HepG2 (cell line): Measurements from ENCODE around the gene CCR5AS.

Source experiments
- ATAC-seq: fragments of 200-7000 bp; cut with Tn5 transposase; 3 replicates; pipeline ENCODE4 v1.9.1; 2020; ENCODE audit warnings: mild to moderate bottlenecking, moderate library complexity
- BruUV-seq: library from RNA; stranded (reverse); fragments of 400-500 nt; replicated peaks from 2 replicates; lab custom pipeline; 2021; lab: Mats Ljungman, UMichigan
- CTCF ChIA-PET: fragments of 300-600 bp; formaldehyde crosslinking; extraction: SDS; loops from one replicate; lab custom pipeline; 2021; ENCODE audit warnings: low total read pairs, inconsistent platforms, low intra/inter-chr PET ratio; lab: Yijun Ruan, JAX
- POLR2A ChIA-PET: fragments of 350-600 bp; sonication (Branson Sonifier 250); formaldehyde crosslinking; loops from one replicate; lab custom pipeline; 2020; ENCODE audit warnings: antibody characterized with exemption, inconsistent platforms; lab: Yijun Ruan, JAX
- DNase-seq: peaks from one replicate; pipeline ENCODE4 v3.0.0-alpha.2; 2015; ENCODE audit warnings: low spot score
- FAIRE-seq: peaks from 3 replicates; lab custom pipeline; 2011; peaks lifted over from hg19 to GRCh38; lab: Jason Lieb, UNC
- H2AFZ ChIP-seq: one replicate; pipeline ENCODE4 v1.6.1; 2011; ENCODE audit warnings: low read length, inconsistent platforms
- H3K27ac ChIP-seq: fragments of 300-600 bp; 3 replicates; pipeline ENCODE4 v1.8.0; 2011; ENCODE audit warnings: mixed run types, mild to moderate bottlenecking, mixed read lengths, low read length, inconsistent platforms; ENCODE audit not compliant: insufficient read depth; ENCODE audit errors: extremely low read length
- H3K27me3 ChIP-seq, 2 experiments: fragments of 200-600 bp in 1 of 2; 2 replicates in 1 of 2; 3 replicates in 1 of 2; pipeline versions ENCODE4 v1.6.0 to v1.8.0; 2011; ENCODE audit warnings: low read length in 2 of 2, mild to moderate bottlenecking in 2 of 2, moderate library complexity in 2 of 2, inconsistent platforms in 1 of 2; ENCODE audit not compliant: insufficient read depth in 2 of 2, control insufficient read depth in 1 of 2
- H3K36me3 ChIP-seq, 2 experiments: fragments of 200-600 bp in 1 of 2; replicated peaks in 1 of 2; 2 replicates in 1 of 2; 3 replicates in 1 of 2; pipeline versions ENCODE4 v1.5.1 to v1.8.0; 2011; ENCODE audit warnings: low read length in 2 of 2, inconsistent platforms in 1 of 2; ENCODE audit not compliant: insufficient read depth in 2 of 2, control insufficient read depth in 1 of 2
- H3K4me1 ChIP-seq: 2 replicates; pipeline ENCODE4 v1.5.1; 2012; ENCODE audit warnings: low read length, inconsistent platforms; ENCODE audit not compliant: insufficient read depth
- H3K4me2 ChIP-seq: 2 replicates; pipeline ENCODE4 v1.6.0; 2011; ENCODE audit warnings: low read depth, low read length, inconsistent platforms
- H3K4me3 ChIP-seq, 3 experiments: fragments of 200-600 bp in 1 of 3; sonication (generic), shearing (Covaris generic) in 1 of 3; replicated peaks in 1 of 3; 2 replicates each; pipeline ENCODE4 v1.5.1; 2011 to 2016; ENCODE audit warnings: low read length in 3 of 3, inconsistent platforms in 2 of 3, low read depth in 2 of 3, mild to moderate bottlenecking in 2 of 3, control low read depth in 1 of 3, mixed read lengths in 1 of 3; ENCODE audit not compliant: insufficient read depth in 1 of 3
- H3K79me2 ChIP-seq: one replicate; pipeline ENCODE4 v1.6.1; 2011; ENCODE audit warnings: low read length, inconsistent platforms; ENCODE audit not compliant: insufficient read depth
- H3K9ac ChIP-seq: 2 replicates; pipeline ENCODE4 v1.6.0; 2011; ENCODE audit warnings: mild to moderate bottlenecking, low read depth, low read length, inconsistent platforms; ENCODE audit not compliant: insufficient read depth
- H3K9me3 ChIP-seq: 2 replicates; pipeline ENCODE4 v1.5.1; 2012; ENCODE audit warnings: mild to moderate bottlenecking, low read length
- H4K20me1 ChIP-seq: 2 replicates; pipeline ENCODE4 v1.6.0; 2011; ENCODE audit warnings: inconsistent platforms, mild to moderate bottlenecking, low read length, moderate library complexity; ENCODE audit not compliant: insufficient read depth
- CCAR2 ChIP-seq: fragments of 200-400 bp; formaldehyde crosslinking; optimal IDR thresholded peaks from 2 replicates; pipeline ENCODE3; 2018; ENCODE audit warnings: low read depth, mild to moderate bottlenecking, low read length, moderate library complexity
- CHD4 ChIP-seq: fragments of 200-600 bp; sonication (generic); IDR thresholded peaks from 2 replicates; pipeline ENCODE4 v1.7.0; 2017; ENCODE audit warnings: mild to moderate bottlenecking, low read length, borderline replicate concordance
- FOXC1 ChIP-seq: sonication (generic); formaldehyde crosslinking; IDR thresholded peaks from 2 replicates; pipeline ENCODE4 v1.8.0; 2022; ENCODE audit warnings: mild to moderate bottlenecking, missing genetic modification reagents, borderline replicate concordance
- GPBP1L1 ChIP-seq: sonication (generic); formaldehyde crosslinking; IDR thresholded peaks from 2 replicates; pipeline ENCODE4 v1.5.0; 2020; ENCODE audit warnings: mild to moderate bottlenecking, missing genetic modification reagents
- KDM1A ChIP-seq: IDR thresholded peaks from 2 replicates; pipeline ENCODE4 v1.6.1; 2016; ENCODE audit warnings: missing compliant biosample characterization
- NFKBIZ ChIP-seq: IDR thresholded peaks from 2 replicates; pipeline ENCODE4 v1.6.1; 2018; ENCODE audit warnings: missing genetic modification reagents, missing compliant biosample characterization
- SMARCC2 ChIP-seq: fragments of 450-650 bp; IDR thresholded peaks from 2 replicates; pipeline ENCODE4 v1.6.1; 2017; ENCODE audit warnings: antibody characterized with exemption, mild to moderate bottlenecking
- ZBTB14 ChIP-seq: sonication (generic); formaldehyde crosslinking; IDR thresholded peaks from 2 replicates; pipeline ENCODE4 v1.4.0; 2020; ENCODE audit warnings: missing genetic modification reagents
- ZBTB3 ChIP-seq: sonication (generic); formaldehyde crosslinking; IDR thresholded peaks from 2 replicates; pipeline ENCODE4 v1.4.0; 2020; ENCODE audit warnings: low read depth, mild to moderate bottlenecking, moderate library complexity, missing genetic modification reagents, borderline replicate concordance
- ZKSCAN1 ChIP-seq: fragments of 150-350 bp; IDR thresholded peaks from 2 replicates; pipeline ENCODE4 v1.6.1; 2014; ENCODE audit warnings: low read length
- ZNF589 ChIP-seq: sonication (generic); formaldehyde crosslinking; conservative IDR thresholded peaks from 2 replicates; pipeline ENCODE4 v1.8.0; 2022; ENCODE audit warnings: mild to moderate bottlenecking, moderate library complexity, missing genetic modification reagents
- ZNF850 ChIP-seq: sonication (generic); formaldehyde crosslinking; conservative IDR thresholded peaks from 2 replicates; pipeline ENCODE4 v1.9.0; 2021; ENCODE audit warnings: mild to moderate bottlenecking, missing genetic modification reagents
- ZSCAN30 ChIP-seq: sonication (generic); formaldehyde crosslinking; IDR thresholded peaks from 2 replicates; pipeline ENCODE4 v1.5.0; 2020; ENCODE audit warnings: mild to moderate bottlenecking, missing genetic modification reagents
- WGBS: methylation state at CpG from one replicate; pipeline ENCODE4 v1.1.6; 2017; ENCODE audit warnings: low lambda C conversion rate; 5-methylcytosine and 5-hydroxymethylcytosine counted together
- in situ Hi-C: cut with HindIII; loops from 2 replicates; pipeline ENCODE4 v1.10.0; 2017; ENCODE audit warnings: low pct_unique_long_range_greater_than_20kb; ENCODE audit not compliant: extremely low pct_ligation_motif_present
- intact Hi-C: fragments of 100-400 bp; cut with micrococcal nuclease; formaldehyde crosslinking; loops from one replicate; pipeline ENCODE4 v1.10.0; 2022; ENCODE audit not compliant: unreplicated experiment
- TF ChIP-seq, protein P1 (sequence below): sonication (generic); formaldehyde crosslinking; IDR thresholded peaks from 2 replicates; pipeline ENCODE4 v1.5.0; 2020; ENCODE audit warnings: missing genetic modification reagents
- TF ChIP-seq, protein P2 (sequence below): sonication (generic); formaldehyde crosslinking; IDR thresholded peaks from 2 replicates; pipeline ENCODE4 v1.5.0; 2020; ENCODE audit warnings: mild to moderate bottlenecking, missing genetic modification reagents, borderline replicate concordance
- TF ChIP-seq, protein P3 (sequence below): sonication (generic); formaldehyde crosslinking; conservative IDR thresholded peaks from 2 replicates; pipeline ENCODE4 v1.5.0; 2020; ENCODE audit warnings: missing genetic modification reagents

CCR5AS gene

DNA sequence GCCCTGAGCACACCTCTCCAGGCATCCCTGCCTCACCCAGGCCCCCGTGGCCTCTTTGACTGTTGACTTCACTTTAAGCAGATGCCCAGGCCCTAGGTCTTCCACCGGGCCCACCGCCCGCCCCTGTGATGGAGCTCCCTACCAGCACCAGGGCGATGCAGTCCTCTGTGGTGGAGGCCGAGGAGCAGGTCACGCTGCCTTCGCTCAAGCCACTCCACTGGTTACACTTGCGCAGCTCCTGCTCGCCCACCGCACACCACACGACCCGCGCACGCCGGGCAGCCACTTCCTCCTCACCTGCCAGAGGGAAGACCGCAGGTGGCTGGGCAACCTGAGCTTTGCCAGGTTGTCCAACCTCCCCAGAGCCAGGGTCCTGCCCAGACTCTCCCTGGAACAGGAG, 41.9 kb upstream of the CCR5AS start:
- Histone ChIP-seq H3K4me1 (no peaks in the 10 kb centered on the region), H3K27me3 (0 out of 5 replicates have a peak, but pooled peaks cover 0 to 1% of the 10 kb centered on the region in 2 experiments), H3K79me2 (no peaks in the 10 kb centered on the region), H4K20me1 (no peaks in the 10 kb centered on the region), H3K27ac (no peak overlapping the region), H3K9me3 (no peaks in the 10 kb centered on the region), H3K4me2 (no peak overlapping the region), H2AFZ (no peak overlapping the region), H3K9ac (no peak overlapping the region), H3K4me3 (no peak overlapping the region), H3K36me3 (no peaks in the 10 kb centered on the region)
- WGBS: 50% methylated on average over 12 of the region's 17 CpGs
- ATAC-seq: no peak
- intact Hi-C loops: no loop called here
- CTCF ChIA-PET: no interaction called here
- FAIRE-seq: no peak
- POLR2A ChIA-PET: no interaction called here
- no peak for DNase-seq
- BruUV-seq: no TSS peak
- in situ Hi-C loops: no loop called here
- TF ChIP-seq SMARCC2 (no peak), FOXC1 (CRISPR knock-in tag) (no peak), ZNF589 (CRISPR knock-in tag) (no peak), ZNF850 (CRISPR knock-in tag) (no peak), GPBP1L1 (CRISPR knock-in tag) (no peak), ZSCAN30 (CRISPR knock-in tag) (no peak), NFKBIZ (no peak), CCAR2 (no peak), KDM1A (no peak), ZBTB14 (no peak), ZKSCAN1 (no peak), CHD4 (no peak), ZBTB3 (CRISPR knock-in tag) (no peak)
- TF ChIP-seq, protein P1, sequence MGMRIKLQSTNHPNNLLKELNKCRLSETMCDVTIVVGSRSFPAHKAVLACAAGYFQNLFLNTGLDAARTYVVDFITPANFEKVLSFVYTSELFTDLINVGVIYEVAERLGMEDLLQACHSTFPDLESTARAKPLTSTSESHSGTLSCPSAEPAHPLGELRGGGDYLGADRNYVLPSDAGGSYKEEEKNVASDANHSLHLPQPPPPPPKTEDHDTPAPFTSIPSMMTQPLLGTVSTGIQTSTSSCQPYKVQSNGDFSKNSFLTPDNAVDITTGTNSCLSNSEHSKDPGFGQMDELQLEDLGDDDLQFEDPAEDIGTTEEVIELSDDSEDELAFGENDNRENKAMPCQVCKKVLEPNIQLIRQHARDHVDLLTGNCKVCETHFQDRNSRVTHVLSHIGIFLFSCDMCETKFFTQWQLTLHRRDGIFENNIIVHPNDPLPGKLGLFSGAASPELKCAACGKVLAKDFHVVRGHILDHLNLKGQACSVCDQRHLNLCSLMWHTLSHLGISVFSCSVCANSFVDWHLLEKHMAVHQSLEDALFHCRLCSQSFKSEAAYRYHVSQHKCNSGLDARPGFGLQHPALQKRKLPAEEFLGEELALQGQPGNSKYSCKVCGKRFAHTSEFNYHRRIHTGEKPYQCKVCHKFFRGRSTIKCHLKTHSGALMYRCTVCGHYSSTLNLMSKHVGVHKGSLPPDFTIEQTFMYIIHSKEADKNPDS (CRISPR knock-in tag): no peak
- TF ChIP-seq, protein P2, sequence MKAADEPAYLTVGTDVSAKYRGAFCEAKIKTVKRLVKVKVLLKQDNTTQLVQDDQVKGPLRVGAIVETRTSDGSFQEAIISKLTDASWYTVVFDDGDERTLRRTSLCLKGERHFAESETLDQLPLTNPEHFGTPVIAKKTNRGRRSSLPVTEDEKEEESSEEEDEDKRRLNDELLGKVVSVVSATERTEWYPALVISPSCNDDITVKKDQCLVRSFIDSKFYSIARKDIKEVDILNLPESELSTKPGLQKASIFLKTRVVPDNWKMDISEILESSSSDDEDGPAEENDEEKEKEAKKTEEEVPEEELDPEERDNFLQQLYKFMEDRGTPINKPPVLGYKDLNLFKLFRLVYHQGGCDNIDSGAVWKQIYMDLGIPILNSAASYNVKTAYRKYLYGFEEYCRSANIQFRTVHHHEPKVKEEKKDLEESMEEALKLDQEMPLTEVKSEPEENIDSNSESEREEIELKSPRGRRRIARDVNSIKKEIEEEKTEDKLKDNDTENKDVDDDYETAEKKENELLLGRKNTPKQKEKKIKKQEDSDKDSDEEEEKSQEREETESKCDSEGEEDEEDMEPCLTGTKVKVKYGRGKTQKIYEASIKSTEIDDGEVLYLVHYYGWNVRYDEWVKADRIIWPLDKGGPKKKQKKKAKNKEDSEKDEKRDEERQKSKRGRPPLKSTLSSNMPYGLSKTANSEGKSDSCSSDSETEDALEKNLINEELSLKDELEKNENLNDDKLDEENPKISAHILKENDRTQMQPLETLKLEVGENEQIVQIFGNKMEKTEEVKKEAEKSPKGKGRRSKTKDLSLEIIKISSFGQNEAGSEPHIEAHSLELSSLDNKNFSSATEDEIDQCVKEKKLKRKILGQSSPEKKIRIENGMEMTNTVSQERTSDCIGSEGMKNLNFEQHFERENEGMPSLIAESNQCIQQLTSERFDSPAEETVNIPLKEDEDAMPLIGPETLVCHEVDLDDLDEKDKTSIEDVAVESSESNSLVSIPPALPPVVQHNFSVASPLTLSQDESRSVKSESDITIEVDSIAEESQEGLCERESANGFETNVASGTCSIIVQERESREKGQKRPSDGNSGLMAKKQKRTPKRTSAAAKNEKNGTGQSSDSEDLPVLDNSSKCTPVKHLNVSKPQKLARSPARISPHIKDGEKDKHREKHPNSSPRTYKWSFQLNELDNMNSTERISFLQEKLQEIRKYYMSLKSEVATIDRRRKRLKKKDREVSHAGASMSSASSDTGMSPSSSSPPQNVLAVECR (CRISPR knock-in tag): no peak
- TF ChIP-seq, protein P3, sequence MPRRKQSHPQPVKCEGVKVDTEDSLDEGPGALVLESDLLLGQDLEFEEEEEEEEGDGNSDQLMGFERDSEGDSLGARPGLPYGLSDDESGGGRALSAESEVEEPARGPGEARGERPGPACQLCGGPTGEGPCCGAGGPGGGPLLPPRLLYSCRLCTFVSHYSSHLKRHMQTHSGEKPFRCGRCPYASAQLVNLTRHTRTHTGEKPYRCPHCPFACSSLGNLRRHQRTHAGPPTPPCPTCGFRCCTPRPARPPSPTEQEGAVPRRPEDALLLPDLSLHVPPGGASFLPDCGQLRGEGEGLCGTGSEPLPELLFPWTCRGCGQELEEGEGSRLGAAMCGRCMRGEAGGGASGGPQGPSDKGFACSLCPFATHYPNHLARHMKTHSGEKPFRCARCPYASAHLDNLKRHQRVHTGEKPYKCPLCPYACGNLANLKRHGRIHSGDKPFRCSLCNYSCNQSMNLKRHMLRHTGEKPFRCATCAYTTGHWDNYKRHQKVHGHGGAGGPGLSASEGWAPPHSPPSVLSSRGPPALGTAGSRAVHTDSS (CRISPR knock-in tag): no peak
